Progenitor cell of endocrine pancreas (in vitro differentiated cells): ENCODE data around the gene TOP3B. TPM values are rescaled to one million over a fixed set of nuclear protein-coding genes. Genes with fewer than 3 reads are reported as not detected.
A peak's percentile ranks its signal among the peaks of the same experiment; 100 is the strongest.

Experiments
- DNase-seq: peaks from one replicate; pipeline ENCODE4 v3.0.0; 2021; ENCODE audit warnings: low spot score; ENCODE audit not compliant: unreplicated experiment
- H3K27ac Mint-ChIP-seq: 2 replicates; pipeline ENCODE4 v1.8.0; 2021; ENCODE audit warnings: mild to moderate bottlenecking, moderate library complexity, mixed read lengths
- H3K27me3 Mint-ChIP-seq: 2 replicates; pipeline ENCODE4 v1.8.0; 2021; ENCODE audit warnings: mixed read lengths
- H3K36me3 Mint-ChIP-seq: 2 replicates; pipeline ENCODE4 v1.8.0; 2022; ENCODE audit warnings: mixed read lengths; ENCODE audit not compliant: insufficient read depth
- H3K4me1 Mint-ChIP-seq: 2 replicates; pipeline ENCODE4 v1.8.0; 2021; ENCODE audit warnings: low read depth, mixed read lengths
- H3K4me3 Mint-ChIP-seq: 2 replicates; pipeline ENCODE4 v1.8.0; 2021; ENCODE audit warnings: low read depth, mild to moderate bottlenecking, moderate library complexity, mixed read lengths
- H3K9me3 Mint-ChIP-seq: 2 replicates; pipeline ENCODE4 v1.8.0; 2021; ENCODE audit warnings: low read depth, mixed read lengths
- CTCF ChIP-seq: fragments of 200-600 bp; sonication (generic); IDR thresholded peaks from one replicate; pipeline ENCODE4 v1.5.0; 2021; ENCODE audit warnings: antibody characterized with exemption, mild to moderate bottlenecking; ENCODE audit not compliant: unreplicated experiment
- total RNA-seq: library from RNA; stranded (reverse); gene quantifications from 2 replicates; pipeline ENCODE4 v1.2.1, GENCODE V29; 2021

The TOP3B gene
- total RNA-seq, 1 donor from 2014 or later: 83.3 TPM

GRCh38 chr22:21977814-21978213, 4.8 kb downstream of the TOP3B start:
- no peak for TF ChIP-seq CTCF
- H3K27me3 Mint-ChIP-seq: no peaks in the 10 kb centered on the region
- no peak for DNase-seq
- H3K4me3 Mint-ChIP-seq: no peak overlapping the region
- peaks cover 6% of the 10 kb centered on the region for H3K36me3 Mint-ChIP-seq
- peaks cover 7% of the 10 kb centered on the region for H3K4me1 Mint-ChIP-seq
- H3K9me3 Mint-ChIP-seq: no peaks in the 10 kb centered on the region
- H3K27ac Mint-ChIP-seq: no peak overlapping the region

- H3K27ac Mint-ChIP-seq: peak overlapping the region; percentile 22
- no peaks in the 10 kb centered on the region for H3K4me1 Mint-ChIP-seq
- no peak for TF ChIP-seq CTCF
- H3K9me3 Mint-ChIP-seq: no peaks in the 10 kb centered on the region
- DNase-seq: no peak
- H3K4me3 Mint-ChIP-seq: no peak overlapping the region
- peaks cover 10% of the 10 kb centered on the region for H3K36me3 Mint-ChIP-seq
- H3K27me3 Mint-ChIP-seq: no peaks in the 10 kb centered on the region
These were observed 6.7 kb downstream of the TOP3B start for GRCh38 chr22:21975854-21976345.

GRCh38 chr22:21975273-21975672, 7.3 kb downstream of the TOP3B start:
- no peak overlapping the region for H3K4me3 Mint-ChIP-seq
- H3K4me1 Mint-ChIP-seq: no peaks in the 10 kb centered on the region
- no peaks in the 10 kb centered on the region for H3K9me3 Mint-ChIP-seq
- peak overlapping the region; percentile 22 for H3K27ac Mint-ChIP-seq
- no peak for DNase-seq
- H3K36me3 Mint-ChIP-seq: peaks cover 14% of the 10 kb centered on the region
- no peak for TF ChIP-seq CTCF
- H3K27me3 Mint-ChIP-seq: no peaks in the 10 kb centered on the region

- no peak overlapping the region for H3K27ac Mint-ChIP-seq
- no peak for DNase-seq
- TF ChIP-seq CTCF: no peak
- no peaks in the 10 kb centered on the region for H3K9me3 Mint-ChIP-seq
- no peak overlapping the region for H3K4me3 Mint-ChIP-seq
- peaks cover 14% of the 10 kb centered on the region for H3K36me3 Mint-ChIP-seq
- no peaks in the 10 kb centered on the region for H3K27me3 Mint-ChIP-seq
- H3K4me1 Mint-ChIP-seq: no peaks in the 10 kb centered on the region
These were observed 8.4 kb downstream of the TOP3B start for GRCh38 chr22:21974058-21974649.

GRCh38 chr22:21972806-21973205, 9.8 kb downstream of the TOP3B start:
- no peak for TF ChIP-seq CTCF
- Mint-ChIP-seq H3K4me1 (no peaks in the 10 kb centered on the region), H3K27me3 (no peaks in the 10 kb centered on the region), H3K36me3 (peaks cover 16% of the 10 kb centered on the region), H3K9me3 (no peaks in the 10 kb centered on the region), H3K4me3 (no peak overlapping the region), H3K27ac (no peak overlapping the region)
- no peak for DNase-seq
